ENCODE results near the gene CFAP46.

- no peak for TF ChIP-seq POLR2AphosphoS5 (IDR thresholded peaks at IDR 0.05; ENCODE audit: low read depth, low read length)
- no peak for TF ChIP-seq SIN3A (IDR thresholded peaks at IDR 0.05; ENCODE audit: borderline replicate concordance, insufficient read depth, low read length)
- no peak for TF ChIP-seq TAF1 (IDR thresholded peaks at IDR 0.05; ENCODE audit: borderline replicate concordance, insufficient read depth, low read length)
- TF ChIP-seq, protein P1, sequence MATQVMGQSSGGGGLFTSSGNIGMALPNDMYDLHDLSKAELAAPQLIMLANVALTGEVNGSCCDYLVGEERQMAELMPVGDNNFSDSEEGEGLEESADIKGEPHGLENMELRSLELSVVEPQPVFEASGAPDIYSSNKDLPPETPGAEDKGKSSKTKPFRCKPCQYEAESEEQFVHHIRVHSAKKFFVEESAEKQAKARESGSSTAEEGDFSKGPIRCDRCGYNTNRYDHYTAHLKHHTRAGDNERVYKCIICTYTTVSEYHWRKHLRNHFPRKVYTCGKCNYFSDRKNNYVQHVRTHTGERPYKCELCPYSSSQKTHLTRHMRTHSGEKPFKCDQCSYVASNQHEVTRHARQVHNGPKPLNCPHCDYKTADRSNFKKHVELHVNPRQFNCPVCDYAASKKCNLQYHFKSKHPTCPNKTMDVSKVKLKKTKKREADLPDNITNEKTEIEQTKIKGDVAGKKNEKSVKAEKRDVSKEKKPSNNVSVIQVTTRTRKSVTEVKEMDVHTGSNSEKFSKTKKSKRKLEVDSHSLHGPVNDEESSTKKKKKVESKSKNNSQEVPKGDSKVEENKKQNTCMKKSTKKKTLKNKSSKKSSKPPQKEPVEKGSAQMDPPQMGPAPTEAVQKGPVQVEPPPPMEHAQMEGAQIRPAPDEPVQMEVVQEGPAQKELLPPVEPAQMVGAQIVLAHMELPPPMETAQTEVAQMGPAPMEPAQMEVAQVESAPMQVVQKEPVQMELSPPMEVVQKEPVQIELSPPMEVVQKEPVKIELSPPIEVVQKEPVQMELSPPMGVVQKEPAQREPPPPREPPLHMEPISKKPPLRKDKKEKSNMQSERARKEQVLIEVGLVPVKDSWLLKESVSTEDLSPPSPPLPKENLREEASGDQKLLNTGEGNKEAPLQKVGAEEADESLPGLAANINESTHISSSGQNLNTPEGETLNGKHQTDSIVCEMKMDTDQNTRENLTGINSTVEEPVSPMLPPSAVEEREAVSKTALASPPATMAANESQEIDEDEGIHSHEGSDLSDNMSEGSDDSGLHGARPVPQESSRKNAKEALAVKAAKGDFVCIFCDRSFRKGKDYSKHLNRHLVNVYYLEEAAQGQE (IDR thresholded peaks at IDR 0.05; ENCODE audit: insufficient read depth in 1 of 2, low read depth in 2 of 2, low read length in 2 of 2): no peak
These were observed 77.2 kb downstream of the CFAP46 start for GRCh38 chr10:132865171-132865631.
